ENCODE measurements around the gene PSPC1.
A peak's percentile ranks its signal among the peaks of the same experiment; 100 is the strongest.
"Not testable (repeated sequence)": the region's sequence is repeated elsewhere in the genome, so short reads cannot be mapped to it uniquely, and the experiment has no call there.

PSPC1 gene, protein sequence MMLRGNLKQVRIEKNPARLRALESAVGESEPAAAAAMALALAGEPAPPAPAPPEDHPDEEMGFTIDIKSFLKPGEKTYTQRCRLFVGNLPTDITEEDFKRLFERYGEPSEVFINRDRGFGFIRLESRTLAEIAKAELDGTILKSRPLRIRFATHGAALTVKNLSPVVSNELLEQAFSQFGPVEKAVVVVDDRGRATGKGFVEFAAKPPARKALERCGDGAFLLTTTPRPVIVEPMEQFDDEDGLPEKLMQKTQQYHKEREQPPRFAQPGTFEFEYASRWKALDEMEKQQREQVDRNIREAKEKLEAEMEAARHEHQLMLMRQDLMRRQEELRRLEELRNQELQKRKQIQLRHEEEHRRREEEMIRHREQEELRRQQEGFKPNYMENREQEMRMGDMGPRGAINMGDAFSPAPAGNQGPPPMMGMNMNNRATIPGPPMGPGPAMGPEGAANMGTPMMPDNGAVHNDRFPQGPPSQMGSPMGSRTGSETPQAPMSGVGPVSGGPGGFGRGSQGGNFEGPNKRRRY

GRCh38 chr13:19782727-19783682 lies at the start of gene PSPC1:
Gene PSPC1, minus strand, starts transcription at chr13:19782945. Its CDS starts 188 bp downstream, at chr13:19782757.
- DNase-seq (ENCODE audit: low read depth in 2 of 2): peak; percentile 93 to 94

- DNase-seq (ENCODE audit: low read depth in 2 of 2): no peak
These were observed 39.9 kb upstream of the PSPC1 start for GRCh38 chr13:19822673-19823072.

DNA sequence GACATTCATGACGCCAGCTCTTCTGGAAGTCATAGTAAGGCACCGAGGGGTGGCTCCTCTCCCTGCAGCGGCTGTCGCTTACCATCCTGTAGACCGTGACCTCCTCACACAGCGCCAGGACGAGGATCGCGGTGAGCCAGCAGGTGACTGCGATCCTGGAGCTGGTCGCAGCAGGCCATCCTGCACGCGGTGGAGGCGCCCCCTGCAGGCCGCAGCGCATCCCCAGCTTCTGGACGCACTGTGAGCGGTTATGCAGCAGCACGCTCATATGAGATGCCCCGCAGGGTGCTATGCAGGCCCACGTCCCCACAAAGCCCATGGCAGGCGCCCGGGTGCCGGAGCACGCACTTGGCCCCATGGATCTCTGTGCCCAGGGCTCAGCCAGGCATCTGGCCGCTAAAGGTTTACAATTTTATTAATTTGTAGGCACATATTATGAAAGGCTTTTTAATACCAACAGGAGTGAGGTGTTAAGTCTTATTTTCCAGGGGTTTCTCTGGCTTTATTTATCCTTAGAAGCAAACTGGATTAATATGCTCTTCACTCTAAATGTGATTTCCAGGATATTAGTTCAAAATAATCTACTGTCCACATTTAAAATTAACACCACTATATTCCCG lies 35.6 kb upstream of the PSPC1 start:
- DNase-seq (ENCODE audit: low read depth in 2 of 2): peak; percentile 8 to 31

DNA sequence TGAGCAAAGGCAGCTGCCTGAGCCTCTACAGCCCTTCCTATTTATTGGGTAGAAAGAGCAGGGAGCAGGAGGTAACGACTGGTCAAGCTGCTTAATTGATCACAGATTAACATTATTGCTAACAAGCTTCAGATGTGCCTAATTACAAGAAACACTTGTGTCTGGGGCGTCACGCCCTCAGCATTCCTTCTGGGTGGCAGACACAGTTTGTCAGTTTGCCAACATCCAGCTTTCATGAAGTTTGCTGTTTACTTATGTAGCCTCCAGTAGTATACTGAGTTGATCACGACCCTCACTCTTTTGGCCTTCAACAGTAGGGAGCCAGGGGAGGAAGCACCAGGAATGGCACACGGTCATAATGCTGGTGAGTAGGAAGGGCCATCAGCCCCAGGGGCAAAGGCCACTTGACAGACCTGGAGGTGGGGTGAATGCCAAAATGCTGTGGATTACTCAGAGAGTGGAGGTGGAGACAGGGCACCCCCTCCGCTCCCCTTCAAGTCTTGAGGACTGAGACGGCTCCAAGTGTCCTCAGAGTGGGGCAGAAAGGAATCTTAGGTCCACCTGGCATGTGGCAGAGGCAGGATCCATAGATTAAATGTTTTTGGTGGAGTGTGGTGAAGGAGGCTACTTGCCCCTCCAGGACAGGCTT lies 34.9 kb upstream of the PSPC1 start:
- DNase-seq (ENCODE audit: low read depth in 2 of 2): no peak

DNA sequence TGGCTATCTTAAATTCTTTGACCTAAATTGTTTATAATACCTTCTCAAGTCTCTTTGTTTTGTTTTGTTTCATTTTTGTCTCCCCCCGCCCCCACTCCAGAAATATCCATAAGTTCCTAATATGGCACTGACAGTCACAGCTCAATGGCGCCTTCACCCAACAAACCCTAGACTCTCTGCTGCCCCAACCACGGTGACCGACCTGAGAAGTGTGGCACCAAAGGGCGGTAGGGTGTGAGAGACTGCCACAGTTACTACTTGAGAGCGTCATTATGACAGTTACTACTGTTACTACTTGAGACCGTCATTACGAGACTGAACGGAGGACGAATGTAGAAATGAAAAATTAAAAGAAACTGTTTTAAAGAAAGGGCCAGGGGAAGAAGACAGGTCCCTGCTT lies 34.4 kb upstream of the PSPC1 start:
- DNase-seq (ENCODE audit: low read depth in 2 of 2): no peak

DNA sequence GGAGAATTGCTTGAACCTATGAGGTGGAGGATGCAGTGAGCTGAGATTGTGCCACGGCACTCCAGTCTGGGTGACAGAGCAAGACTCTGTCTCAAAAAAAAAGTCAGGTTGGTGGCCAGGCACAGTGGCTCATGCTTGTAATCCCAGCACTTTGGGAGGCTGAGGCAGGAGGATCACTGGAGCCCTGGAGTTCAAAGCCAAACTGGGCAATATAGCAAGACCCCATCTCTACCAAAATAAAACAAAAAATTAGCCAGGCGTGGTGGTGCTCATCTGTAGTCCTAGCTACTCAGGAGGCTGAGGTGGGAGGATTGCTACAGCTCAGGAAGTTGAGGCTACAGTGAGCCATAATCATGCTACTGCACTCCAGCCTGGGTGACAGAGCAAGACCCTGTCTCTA lies 33.1 kb upstream of the PSPC1 start:
- not testable (repeated sequence) for DNase-seq (ENCODE audit: low read depth in 2 of 2)

GRCh38 chr13:19810996-19811881 lies 28.5 kb upstream of the PSPC1 start:
- DNase-seq (ENCODE audit: low read depth in 2 of 2): no peak

- DNase-seq (ENCODE audit: low read depth in 2 of 2): no peak
These were observed 27.4 kb upstream of the PSPC1 start for GRCh38 chr13:19810151-19810550.

DNA sequence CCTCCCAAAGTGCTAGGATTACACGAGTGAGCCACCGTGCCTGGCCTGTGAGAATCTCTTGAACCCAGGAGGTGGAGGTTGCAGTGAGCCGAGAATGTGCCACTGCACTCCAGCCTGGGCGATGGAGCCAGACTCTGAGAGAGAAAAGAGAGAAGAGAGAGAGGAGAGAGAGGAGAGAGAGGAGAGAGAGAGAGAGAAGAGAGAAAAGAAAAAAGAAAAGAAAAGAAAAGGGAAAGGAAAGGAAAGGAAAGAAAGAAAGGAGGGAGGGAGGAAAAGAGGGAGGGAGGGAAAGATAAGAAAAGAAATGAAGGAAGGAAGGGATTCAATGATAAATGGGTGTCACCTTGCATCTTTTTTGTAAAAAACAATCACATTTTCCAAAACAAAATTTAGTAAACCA lies 23.0 kb upstream of the PSPC1 start:
- DNase-seq (ENCODE audit: low read depth in 2 of 2): no peak

DNA sequence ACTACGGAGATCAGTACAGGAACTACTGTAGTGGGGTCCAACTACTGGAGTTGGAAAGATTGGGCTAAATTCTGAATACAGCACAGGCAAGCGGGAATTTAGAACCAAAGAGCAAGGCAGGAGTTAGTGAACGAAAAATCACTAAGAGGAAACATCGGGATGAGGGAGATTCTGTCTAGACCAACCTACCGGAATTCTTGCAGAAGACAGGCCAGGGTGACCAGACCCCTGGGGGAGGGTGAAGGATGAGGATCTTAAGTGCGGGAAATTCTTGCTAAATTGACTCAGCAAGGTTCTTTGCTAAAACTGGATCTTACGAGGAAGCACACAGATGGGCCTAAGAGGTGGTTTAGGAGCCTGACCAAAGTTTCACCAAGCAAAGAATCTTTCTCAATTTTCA lies 13.2 kb upstream of the PSPC1 start:
- no peak for DNase-seq (ENCODE audit: low read depth in 2 of 2)

- DNase-seq (ENCODE audit: low read depth in 2 of 2): no peak
These were observed 11.9 kb upstream of the PSPC1 start for GRCh38 chr13:19794631-19795030.

DNA sequence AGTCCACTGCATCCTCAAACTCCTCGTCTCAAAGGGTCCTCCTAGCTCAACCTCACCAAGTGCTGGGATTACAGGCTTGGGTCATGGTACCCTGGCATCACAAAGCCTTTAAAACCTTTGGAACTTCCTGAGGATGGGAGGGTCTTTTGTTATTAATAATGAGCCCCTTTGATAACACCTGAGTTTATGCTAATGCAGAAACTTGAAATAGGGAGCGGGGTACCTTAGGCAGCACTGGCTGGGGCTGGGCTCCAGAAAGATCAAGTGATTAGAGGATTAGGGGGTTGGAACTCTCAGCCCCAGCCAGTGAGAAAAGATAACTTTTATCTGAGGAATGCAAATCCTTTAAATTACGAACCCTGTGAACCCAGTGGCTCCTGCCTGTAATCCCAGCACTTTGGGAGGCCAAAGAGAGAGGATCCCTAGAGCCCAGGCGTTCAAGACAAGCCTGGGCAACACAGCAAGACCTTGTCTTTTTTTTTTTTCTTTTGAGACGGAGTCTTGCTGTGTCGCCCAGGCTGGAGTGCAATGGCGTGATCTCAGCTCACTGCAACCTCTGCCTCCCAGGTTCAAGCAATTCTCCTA lies 9.3 kb upstream of the PSPC1 start:
- no peak for DNase-seq (ENCODE audit: low read depth in 2 of 2)

DNA sequence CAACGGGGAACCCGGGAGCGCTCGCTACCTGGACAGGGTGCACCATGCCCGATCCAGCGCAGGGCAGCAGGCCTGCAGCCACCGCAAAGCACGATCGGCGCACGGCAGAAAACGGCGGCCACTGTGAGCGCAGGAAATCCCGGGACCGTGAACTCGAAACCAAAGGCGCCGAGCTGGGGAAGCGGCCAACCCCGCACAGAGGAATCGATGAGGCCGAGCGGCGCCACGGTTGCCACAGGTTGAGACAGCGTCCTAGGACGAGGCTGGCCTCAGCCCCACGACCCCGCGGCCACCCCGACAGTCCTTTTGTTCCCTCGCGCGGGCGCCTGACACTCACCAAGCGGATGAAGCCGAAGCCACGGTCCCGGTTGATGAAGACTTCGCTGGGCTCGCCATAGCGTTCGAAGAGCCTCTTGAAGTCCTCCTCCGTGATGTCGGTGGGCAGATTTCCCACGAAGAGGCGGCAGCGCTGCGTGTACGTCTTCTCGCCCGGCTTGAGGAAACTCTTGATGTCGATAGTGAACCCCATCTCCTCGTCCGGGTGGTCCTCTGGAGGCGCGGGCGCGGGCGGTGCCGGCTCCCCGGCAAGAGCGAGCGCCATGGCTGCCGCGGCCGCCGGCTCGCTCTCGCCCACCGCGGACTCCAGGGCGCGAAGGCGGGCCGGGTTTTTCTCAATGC lies 557 bp downstream of the PSPC1 start:
- DNase-seq (ENCODE audit: low read depth in 2 of 2): peak; percentile 32 to 50

DNA sequence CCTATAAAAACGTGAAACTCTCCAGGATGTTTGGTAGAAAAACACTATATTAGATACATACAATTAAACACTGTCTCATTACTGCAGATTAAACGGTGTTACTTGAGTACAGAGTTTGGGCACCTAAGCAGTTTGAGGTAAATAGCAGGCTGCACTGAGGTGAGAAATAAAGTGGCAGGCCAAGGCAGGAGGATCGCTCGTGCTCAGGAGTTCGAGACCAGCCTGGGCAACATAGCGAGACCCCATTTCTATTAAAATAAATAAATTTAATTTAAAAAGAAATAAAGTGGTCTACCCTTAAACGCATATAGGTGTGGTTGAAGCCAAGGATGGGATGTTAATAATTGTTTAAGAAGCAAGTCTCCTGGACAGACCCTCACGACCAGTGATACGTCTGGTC lies 1.2 kb downstream of the PSPC1 start:
- no peak for DNase-seq (ENCODE audit: low read depth in 2 of 2)

- DNase-seq (ENCODE audit: low read depth in 2 of 2): not testable (repeated sequence)
These were observed 1.9 kb downstream of the PSPC1 start for GRCh38 chr13:19780753-19781418.

DNA sequence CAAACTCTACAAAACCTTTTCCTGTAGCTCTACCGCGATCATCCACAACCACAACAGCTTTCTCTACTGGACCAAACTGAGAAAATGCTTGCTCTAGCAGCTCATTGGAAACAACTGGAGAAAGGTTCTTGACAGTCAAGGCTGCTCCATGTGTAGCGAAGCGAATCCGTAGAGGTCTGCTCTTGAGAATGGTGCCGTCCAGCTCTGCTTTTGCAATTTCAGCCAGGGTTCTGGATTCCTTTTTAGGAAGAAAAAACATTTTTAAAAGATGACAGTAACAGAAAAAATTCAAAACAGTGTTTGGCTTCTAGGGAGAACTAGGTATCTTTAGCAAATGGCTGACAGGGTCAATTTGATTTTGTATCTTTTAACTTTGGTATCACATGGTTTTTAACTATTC lies 10.4 kb downstream of the PSPC1 start:
- DNase-seq (ENCODE audit: low read depth in 2 of 2): no peak

GRCh38 chr13:19769854-19770253 lies 12.9 kb downstream of the PSPC1 start:
- no peak for DNase-seq (ENCODE audit: low read depth in 2 of 2)

- DNase-seq (ENCODE audit: low read depth in 2 of 2): no peak
These were observed 14.8 kb downstream of the PSPC1 start for GRCh38 chr13:19767966-19768365.

- no peak for DNase-seq (ENCODE audit: low read depth in 2 of 2)
These were observed 16.2 kb downstream of the PSPC1 start for GRCh38 chr13:19766591-19766990.
